GM12878 (cell line): Measurements from ENCODE around the gene DUSP22. TPM values are rescaled to one million over a fixed set of nuclear protein-coding genes. Genes with fewer than 3 reads are reported as not detected.

Source experiments
- BCLAF1 ChIP-seq: fragments of 450-650 bp; IDR thresholded peaks from 2 replicates; pipeline ENCODE4 v1.6.1; 2017; ENCODE audit warnings: antibody characterized with exemption, mild to moderate bottlenecking, moderate library complexity
- CHD1 ChIP-seq: IDR thresholded peaks from 2 replicates; pipeline ENCODE4 v1.6.1; 2012; ENCODE audit warnings: low read depth, low read length, improper control_type of control experiment
- CHD2 ChIP-seq: IDR thresholded peaks from 2 replicates; pipeline ENCODE4 v1.6.1; 2011; ENCODE audit warnings: low read depth, low read length, improper control_type of control experiment, borderline replicate concordance
- CTCF ChIP-seq, 3 experiments: IDR thresholded peaks in 2 of 3; conservative IDR thresholded peaks in 1 of 3; 2 replicates each; pipeline ENCODE4 v1.5.1; 2011; ENCODE audit warnings: low read depth in 3 of 3, low read length in 3 of 3, mild to moderate bottlenecking in 3 of 3, control low read depth in 2 of 3, moderate library complexity in 2 of 3, inconsistent platforms in 1 of 3, mixed read lengths in 1 of 3; ENCODE audit not compliant: control insufficient read depth in 2 of 3, insufficient read depth in 1 of 3; ENCODE audit errors: extremely low read depth in 1 of 3
- E2F4 ChIP-seq: IDR thresholded peaks from 2 replicates; pipeline ENCODE4 v1.6.1; 2012; ENCODE audit warnings: low read depth, low read length, improper control_type of control experiment
- GATAD2B ChIP-seq: fragments of 450-650 bp; conservative IDR thresholded peaks from 2 replicates; pipeline ENCODE4 v1.6.1; 2017; ENCODE audit warnings: low read depth, mild to moderate bottlenecking, moderate library complexity
- MAX ChIP-seq: IDR thresholded peaks from 2 replicates; pipeline ENCODE4 v1.6.1; 2012; ENCODE audit warnings: low read depth, low read length, improper control_type of control experiment
- NKRF ChIP-seq: fragments of 450-650 bp; conservative IDR thresholded peaks from 2 replicates; pipeline ENCODE4 v1.6.1; 2017; ENCODE audit warnings: mild to moderate bottlenecking, moderate library complexity
- POU2F2 ChIP-seq: IDR thresholded peaks from 3 replicates; pipeline ENCODE4 v1.6.1; 2011; ENCODE audit warnings: low read depth, mild to moderate bottlenecking, low read length, borderline replicate concordance
- RELA ChIP-seq: fragments of 450-650 bp; IDR thresholded peaks from 2 replicates; pipeline ENCODE4 v1.8.0; 2014; ENCODE audit warnings: borderline replicate concordance; ENCODE audit not compliant: partially characterized antibody
- RELB ChIP-seq: fragments of 450-650 bp; IDR thresholded peaks from 2 replicates; pipeline ENCODE4 v1.6.1; 2017; ENCODE audit warnings: low read depth, mild to moderate bottlenecking, moderate library complexity
- SRF ChIP-seq, 2 experiments: IDR thresholded peaks; 2 replicates each; pipeline ENCODE4 v1.6.1; 2011; ENCODE audit warnings: low read depth in 2 of 2, low read length in 2 of 2, mild to moderate bottlenecking in 1 of 2, moderate library complexity in 1 of 2
- TBL1XR1 ChIP-seq: IDR thresholded peaks from 2 replicates; pipeline ENCODE4 v1.6.1; 2012; ENCODE audit warnings: low read depth, low read length, improper control_type of control experiment
- ZBTB33 ChIP-seq: fragments of 450-650 bp; IDR thresholded peaks from 2 replicates; pipeline ENCODE4 v1.6.1; 2017; ENCODE audit warnings: mild to moderate bottlenecking
- polyA plus RNA-seq, 11 experiments: library from polyadenylated mRNA; depleted of rRNA in 4 of 11; unstranded in 6 of 11; stranded (reverse) in 5 of 11; fragments of >200 nt; fragmentation: Nextera tagmentation in 4 of 11; fragmentation: Illumina TruSeq in 1 of 11; extraction: Ambion mirVana in 4 of 11; extraction: Trizol in 1 of 11; gene quantifications; 1 replicate in 1 of 11; 2 replicates in 10 of 11; pipeline versions ENCODE4 v1.2.1 to v1.2.3, GENCODE V29; 2011 to 2016; ENCODE audit warnings: inconsistent platforms in 2 of 11, missing spikeins in 2 of 11, low read depth in 1 of 11
- total RNA-seq, 4 experiments: library from RNA; depleted of rRNA in 3 of 4; stranded (reverse); fragments of >200 nt in 3 of 4; fragmentation: Illumina TruSeq in 1 of 4; extraction: Trizol in 1 of 4; gene quantifications; 2 replicates each; pipeline versions ENCODE4 v1.2.1 to v1.2.3, GENCODE V29; 2013 to 2021

Gene DUSP22
- total and polyA plus RNA-seq, 10 of the 15 experiments (the other 5 are each of a cell fraction or from before 2014, with no cell fraction given), result 78.9 to 156 (median 107) TPM

GRCh38 chr6:391559-392440 lies 99.5 kb downstream of the DUSP22 start, which contains the start of gene IRF4 (continued):
- TF ChIP-seq NKRF, result peak; percentile 81; the same call in 1 of the 2 replicates
- peak; percentile 44 for TF ChIP-seq RELA
- peak; percentile 99 for TF ChIP-seq POU2F2
- no peak; the same call in 1 of the 2 replicates for TF ChIP-seq RELB
- TF ChIP-seq CHD1, result peak; percentile 91; the same call in 1 of the 2 replicates
- peak; percentile 84; the same call in 1 of the 2 replicates for TF ChIP-seq TBL1XR1
- TF ChIP-seq BCLAF1, result no peak
- no peak for TF ChIP-seq E2F4
- TF ChIP-seq CTCF (IDR thresholded peaks at IDR 0.05 in 2 of 3, conservative IDR thresholded peaks at IDR 0.05 in 1 of 3; ENCODE audit: control insufficient read depth in 2 of 3, extremely low read depth in 1 of 3, insufficient read depth in 1 of 3, low read depth in 3 of 3, low read length in 3 of 3), result no peak
- no peak for TF ChIP-seq ZBTB33
- TF ChIP-seq SRF (IDR thresholded peaks at IDR 0.05; ENCODE audit: low read depth in 2 of 2, low read length in 2 of 2), result no peak
- TF ChIP-seq GATAD2B, result 0 out of 2 replicates have a peak, but pooled peaks have one; percentile 27
- TF ChIP-seq CHD2, result 0 out of 2 replicates have a peak, but pooled peaks have one; percentile 20
- 0 out of 2 replicates have a peak, but pooled peaks have one; percentile 35 for TF ChIP-seq MAX
